ENCODE data around the gene CERCAM. TPM values are rescaled to one million over a fixed set of nuclear protein-coding genes. Genes with fewer than 3 reads are reported as not detected.
"Not testable (repeated sequence)": the region's sequence is repeated elsewhere in the genome, so short reads cannot be mapped to it uniquely, and the experiment has no call there.

The CERCAM gene
- total and polyA plus RNA-seq, 7 donors: 4.2 to 28.5 (median 18.2) TPM

DNA sequence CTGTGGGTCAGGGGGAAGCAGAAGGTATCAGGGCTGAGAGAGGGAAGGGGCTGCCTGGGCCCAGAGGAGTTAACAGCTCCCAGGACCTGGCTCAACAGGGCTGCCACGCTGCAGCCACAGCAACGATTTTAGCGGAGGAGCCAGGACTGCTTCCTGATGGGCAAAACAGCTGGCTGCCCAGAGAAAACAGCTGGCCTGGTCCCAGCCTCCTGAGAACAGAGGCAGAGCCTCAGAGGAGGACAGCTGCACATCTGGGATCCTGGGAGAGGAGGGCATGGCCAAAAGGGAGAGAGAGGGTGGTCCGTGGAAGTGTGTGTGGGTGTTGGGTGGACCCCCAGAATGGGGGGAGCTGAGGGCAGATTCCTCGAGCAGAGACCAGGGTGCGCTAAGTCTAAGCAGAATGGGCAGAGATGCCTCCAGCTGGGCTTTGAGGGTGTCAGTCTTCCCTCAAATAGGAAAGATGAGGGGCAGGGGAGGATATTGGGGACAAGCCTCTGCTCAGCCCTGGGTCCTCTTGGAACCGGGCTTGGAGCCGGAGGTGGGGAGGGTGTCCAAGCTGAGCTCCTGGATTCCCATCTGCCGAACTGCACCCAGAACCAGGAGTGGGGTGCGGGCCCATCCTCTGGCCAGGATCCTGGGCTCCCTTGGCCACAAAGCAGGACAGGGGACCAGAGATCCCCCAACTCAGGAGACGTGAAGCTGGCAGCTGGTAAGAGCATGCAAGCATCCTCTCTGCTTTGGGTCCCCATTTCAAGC is 9.1 kb upstream of the CERCAM start:
- H3K36me3 ChIP-seq: no peaks in the 10 kb centered on the region
- DNase-seq: no peak
- no peaks in the 10 kb centered on the region for H3K9me3 ChIP-seq
- TF ChIP-seq EP300 (IDR thresholded peaks at IDR 0.05): no peak
- TF ChIP-seq POLR2AphosphoS5 (IDR thresholded peaks at IDR 0.05): no peak
- no peak for TF ChIP-seq POLR2A (IDR thresholded peaks at IDR 0.05)
- TF ChIP-seq, protein P1, sequence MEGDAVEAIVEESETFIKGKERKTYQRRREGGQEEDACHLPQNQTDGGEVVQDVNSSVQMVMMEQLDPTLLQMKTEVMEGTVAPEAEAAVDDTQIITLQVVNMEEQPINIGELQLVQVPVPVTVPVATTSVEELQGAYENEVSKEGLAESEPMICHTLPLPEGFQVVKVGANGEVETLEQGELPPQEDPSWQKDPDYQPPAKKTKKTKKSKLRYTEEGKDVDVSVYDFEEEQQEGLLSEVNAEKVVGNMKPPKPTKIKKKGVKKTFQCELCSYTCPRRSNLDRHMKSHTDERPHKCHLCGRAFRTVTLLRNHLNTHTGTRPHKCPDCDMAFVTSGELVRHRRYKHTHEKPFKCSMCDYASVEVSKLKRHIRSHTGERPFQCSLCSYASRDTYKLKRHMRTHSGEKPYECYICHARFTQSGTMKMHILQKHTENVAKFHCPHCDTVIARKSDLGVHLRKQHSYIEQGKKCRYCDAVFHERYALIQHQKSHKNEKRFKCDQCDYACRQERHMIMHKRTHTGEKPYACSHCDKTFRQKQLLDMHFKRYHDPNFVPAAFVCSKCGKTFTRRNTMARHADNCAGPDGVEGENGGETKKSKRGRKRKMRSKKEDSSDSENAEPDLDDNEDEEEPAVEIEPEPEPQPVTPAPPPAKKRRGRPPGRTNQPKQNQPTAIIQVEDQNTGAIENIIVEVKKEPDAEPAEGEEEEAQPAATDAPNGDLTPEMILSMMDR (IDR thresholded peaks at IDR 0.05): no peak
- H3K27me3 ChIP-seq: peaks cover 0 to 41% (median 4%) of the 10 kb centered on the region in 3 donors
- intact Hi-C loops (cut with DNase I): no loop called here
- no peak overlapping the region for H3K27ac ChIP-seq
- H3K4me1 ChIP-seq: no peaks in the 10 kb centered on the region
- H3K4me3 ChIP-seq: no peak overlapping the region
- WGBS, 2 donors: 53 to 60% methylated on average over 11 of the region's 11 CpGs

- intact Hi-C loops (cut with DNase I): no loop called here
- H3K4me1 ChIP-seq: no peaks in the 10 kb centered on the region
- no peak overlapping the region for H3K4me3 ChIP-seq
- H3K36me3 ChIP-seq: no peaks in the 10 kb centered on the region
- H3K27ac ChIP-seq: no peak overlapping the region
- WGBS, 2 donors: 15 to 16% methylated on average over 13 of the region's 13 CpGs
- no peak for TF ChIP-seq EP300 (IDR thresholded peaks at IDR 0.05)
- TF ChIP-seq, protein P1 (IDR thresholded peaks at IDR 0.05): peak in 1 of 4 experiments; percentile 25
- H3K27me3 ChIP-seq: peaks cover 0 to 42% (median 4%) of the 10 kb centered on the region in 3 donors
- DNase-seq: no peak
- H3K9me3 ChIP-seq: no peaks in the 10 kb centered on the region
These were observed 8.4 kb upstream of the CERCAM start for GRCh38 chr9:128412120-128412790.

DNA sequence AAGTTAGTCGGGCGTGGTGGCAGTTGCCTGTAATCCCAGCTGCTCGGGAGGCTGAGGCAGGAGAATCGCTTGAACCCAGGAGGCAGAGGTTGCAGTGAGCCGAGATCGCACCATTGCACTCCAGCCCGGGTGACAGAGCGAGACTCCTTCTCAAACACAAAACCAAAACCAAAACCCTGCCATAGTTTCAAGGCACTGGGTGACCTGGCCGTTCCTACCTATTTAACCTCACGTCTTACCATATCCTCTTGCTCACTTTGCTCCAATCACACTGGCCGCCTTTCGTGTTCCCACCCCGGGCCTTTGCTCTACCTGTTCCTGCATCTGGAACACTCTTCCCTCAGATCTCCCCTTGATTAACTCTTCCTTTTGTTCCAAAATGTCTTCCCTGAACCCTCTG is 6.9 kb upstream of the CERCAM start:
- intact Hi-C loops (cut with DNase I); H3K27ac ChIP-seq; DNase-seq; H3K4me3 ChIP-seq; H3K9me3 ChIP-seq; H3K4me1 ChIP-seq; H3K36me3 ChIP-seq: not testable (repeated sequence)
- 78 to 88% methylated on average over 13 of the region's 13 CpGs for WGBS, 2 donors
- H3K27me3 ChIP-seq: peaks cover 0 to 34% (median 4%) of the 10 kb centered on the region in 3 donors

DNA sequence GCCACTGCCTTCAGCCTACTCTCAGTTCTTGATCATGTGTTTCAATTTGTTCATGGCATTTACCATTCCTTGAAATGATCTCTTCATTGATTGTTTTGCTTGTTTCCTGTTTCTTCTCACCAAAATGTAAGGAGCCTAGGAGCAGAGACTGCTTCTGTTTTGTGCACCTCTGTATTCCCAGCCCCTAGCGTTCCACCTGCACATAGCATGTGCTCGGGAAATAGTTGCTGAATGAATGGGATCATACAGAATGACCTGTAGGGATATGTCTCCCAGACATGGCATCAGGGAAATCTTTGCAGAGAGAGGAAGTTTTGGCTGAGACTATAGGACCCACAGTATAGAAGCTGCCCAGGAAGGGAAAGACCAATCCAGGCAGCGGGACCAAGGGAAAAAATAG is 6.2 kb upstream of the CERCAM start:
- Histone ChIP-seq H3K27me3 (peaks cover 0 to 34% (median 4%) of the 10 kb centered on the region in 3 donors), H3K4me1 (peaks cover 0 to 8% (median 7%) of the 10 kb centered on the region in 4 donors), H3K9me3 (no peaks in the 10 kb centered on the region), H3K4me3 (no peak overlapping the region), H3K36me3 (no peaks in the 10 kb centered on the region), H3K27ac (no peak overlapping the region)
- intact Hi-C loops (cut with DNase I): no loop called here
- 58 to 71% methylated on average over 3 of the region's 3 CpGs for WGBS, 2 donors
- TF ChIP-seq EP300 (IDR thresholded peaks at IDR 0.05) (no peak), POLR2A (IDR thresholded peaks at IDR 0.05) (no peak), POLR2AphosphoS5 (IDR thresholded peaks at IDR 0.05) (no peak)
- TF ChIP-seq, protein P1 (IDR thresholded peaks at IDR 0.05): no peak
- no peak for DNase-seq

DNA sequence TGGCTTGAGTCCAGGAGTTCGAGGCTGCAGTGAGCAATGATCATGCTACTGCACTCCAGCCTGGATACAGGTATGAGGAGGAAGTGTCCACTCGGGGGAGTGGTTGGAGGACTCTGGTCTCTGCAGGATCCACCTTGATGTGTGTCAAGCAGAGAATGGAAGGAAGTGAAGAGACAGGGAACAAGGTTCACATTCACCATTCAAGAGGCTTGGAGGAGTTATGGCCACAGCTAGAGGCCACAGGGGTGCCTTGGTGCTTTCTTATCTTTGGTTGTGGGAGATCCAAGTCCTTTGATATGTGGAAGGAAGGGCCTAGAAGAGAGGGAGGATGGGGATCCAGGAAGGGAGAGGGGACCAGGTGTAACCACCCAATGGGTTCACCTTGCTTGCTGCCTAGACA is 5.4 kb upstream of the CERCAM start:
- Histone ChIP-seq H3K36me3 (no peaks in the 10 kb centered on the region), H3K4me1 (peaks cover 0 to 15% (median 14%) of the 10 kb centered on the region in 4 donors), H3K27ac (no peak overlapping the region), H3K4me3 (no peak overlapping the region), H3K27me3 (peaks cover 0 to 34% (median 4%) of the 10 kb centered on the region in 3 donors), H3K9me3 (no peaks in the 10 kb centered on the region)
- TF ChIP-seq POLR2AphosphoS5 (IDR thresholded peaks at IDR 0.05): no peak
- no peak for TF ChIP-seq POLR2A (IDR thresholded peaks at IDR 0.05)
- TF ChIP-seq EP300 (IDR thresholded peaks at IDR 0.05): no peak
- TF ChIP-seq, protein P1 (IDR thresholded peaks at IDR 0.05): no peak
- WGBS, 2 donors: 27 to 64% methylated on average over 2 of the region's 2 CpGs
- intact Hi-C loops (cut with DNase I): no loop called here
- no peak for DNase-seq

Measured in sigmoid colon (tissue), 7 donors.